NCI-H82 treated with DMSO at 0.1 percent for 48 hours (cell line): ENCODE measurements around the gene NFE2L1.
A peak's percentile ranks its signal among the peaks of the same experiment; 100 is the strongest.

ENCODE experiments used
- DNase-seq: peaks from one replicate; lab custom pipeline; 2025; ENCODE audit not compliant: unreplicated experiment; lab: John Stamatoyannopoulos, UW

The NFE2L1 gene

GRCh38 chr17:48046296-48046695, 1.9 kb upstream of the NFE2L1 start:
- DNase-seq, result no peak

- DNase-seq, result no peak
These were observed 932 bp upstream of the NFE2L1 start for GRCh38 chr17:48047113-48047740.

- DNase-seq, result peak; percentile 70
These were observed 396 bp downstream of the NFE2L1 start for GRCh38 chr17:48048384-48049126.

DNA sequence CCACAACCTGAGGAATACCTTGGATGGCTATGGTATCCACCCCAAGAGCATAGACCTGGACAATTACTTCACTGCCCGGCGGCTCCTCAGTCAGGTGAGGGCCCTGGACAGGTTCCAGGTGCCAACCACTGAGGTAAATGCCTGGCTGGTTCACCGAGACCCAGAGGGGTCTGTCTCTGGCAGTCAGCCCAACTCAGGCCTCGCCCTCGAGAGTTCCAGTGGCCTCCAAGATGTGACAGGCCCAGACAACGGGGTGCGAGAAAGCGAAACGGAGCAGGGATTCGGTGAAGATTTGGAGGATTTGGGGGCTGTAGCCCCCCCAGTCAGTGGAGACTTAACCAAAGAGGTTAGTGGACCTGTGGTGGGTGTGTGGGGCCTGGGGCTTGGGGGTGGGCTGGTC, 3.1 kb downstream of the NFE2L1 start:
- no peak for DNase-seq

DNA sequence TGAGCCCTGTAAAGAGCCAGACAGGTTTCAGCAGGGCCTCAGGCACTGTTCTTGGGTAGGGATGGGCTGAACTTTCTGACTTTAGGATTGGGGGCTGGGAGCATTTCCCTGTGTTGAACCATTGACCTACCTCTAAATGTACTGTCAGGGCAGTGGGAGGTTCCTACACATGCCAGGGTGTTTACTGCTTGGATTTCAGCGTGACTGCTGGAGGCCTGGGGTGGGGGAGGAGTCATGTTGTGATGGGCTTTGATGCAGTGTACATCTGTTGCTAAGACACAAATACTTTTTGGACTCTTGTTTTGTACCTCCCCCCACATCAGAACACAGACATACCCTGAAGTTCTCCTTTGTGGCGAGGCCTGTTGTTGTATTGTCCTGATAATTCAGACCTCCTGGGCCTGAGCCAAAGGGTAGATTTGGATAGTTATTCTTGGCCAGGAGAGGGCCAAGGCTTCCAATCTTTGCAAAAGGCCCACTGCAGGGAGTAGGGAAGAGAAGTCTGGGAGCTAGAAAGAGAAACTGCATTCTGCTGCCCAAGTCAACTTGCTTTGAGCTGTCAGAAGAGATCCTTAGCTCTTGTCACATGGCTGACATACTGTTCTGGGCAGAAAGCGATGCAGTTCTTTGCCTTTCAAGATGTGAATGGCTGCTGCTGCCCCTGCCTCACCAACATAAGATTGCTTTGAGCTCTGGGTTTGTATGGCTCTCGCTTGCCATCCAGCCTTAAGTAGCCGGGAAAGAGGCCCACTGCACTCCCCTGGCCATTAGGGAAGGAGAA, 3.7 kb downstream of the NFE2L1 start:
- DNase-seq, result no peak

- DNase-seq, result peak; percentile 44
These were observed 5.0 kb downstream of the NFE2L1 start for GRCh38 chr17:48052956-48053757.

GRCh38 chr17:48053758-48054237, 5.6 kb downstream of the NFE2L1 start:
- DNase-seq, result no peak

DNA sequence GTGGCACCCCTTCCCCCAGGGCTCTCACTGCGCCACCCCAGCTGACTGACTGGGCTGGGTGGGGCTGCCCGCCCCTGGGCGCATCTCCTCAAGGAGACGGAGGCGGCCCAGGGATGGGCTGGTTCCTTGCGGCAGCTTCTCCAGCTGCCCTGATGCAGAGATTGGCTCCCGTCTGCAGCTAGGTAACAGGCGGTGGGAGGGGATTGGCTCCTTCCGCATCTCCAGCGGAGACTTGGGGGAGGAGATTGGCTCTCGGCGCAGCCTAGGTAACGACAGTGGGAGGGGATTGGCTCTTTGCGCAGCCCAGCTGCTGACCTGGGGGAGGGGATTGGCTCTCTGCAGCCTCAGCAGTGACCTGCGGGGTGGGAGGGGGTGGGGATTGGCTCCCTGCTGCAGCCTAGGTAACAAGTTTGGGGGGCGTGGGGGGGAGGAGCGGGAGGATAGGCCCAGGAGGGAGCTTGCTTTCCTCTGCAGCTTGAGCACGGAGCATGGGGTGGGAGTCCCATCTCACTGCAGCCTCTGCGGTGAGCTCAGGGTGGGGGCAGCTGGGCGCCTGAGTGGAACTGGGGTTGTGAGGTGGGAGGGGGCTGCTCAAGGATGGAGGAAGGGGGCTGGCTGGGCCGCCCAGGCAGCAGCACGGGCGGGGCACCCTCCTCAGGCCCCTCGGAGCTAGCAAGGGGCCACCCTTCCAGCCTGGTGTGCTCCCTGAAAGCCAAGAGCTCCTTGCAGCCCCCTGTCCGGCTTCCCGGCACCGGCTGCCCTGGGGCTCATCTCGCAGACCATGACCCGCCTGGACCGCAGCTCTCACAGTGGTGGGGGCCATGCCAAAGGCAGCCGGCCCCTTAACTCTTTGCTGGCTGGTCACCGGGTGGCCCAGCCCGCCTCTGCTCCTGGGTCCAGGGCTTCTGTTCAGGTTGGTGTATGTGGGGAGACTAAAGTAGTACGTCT, 6.4 kb downstream of the NFE2L1 start:
- DNase-seq, result peak; percentile 98

DNA sequence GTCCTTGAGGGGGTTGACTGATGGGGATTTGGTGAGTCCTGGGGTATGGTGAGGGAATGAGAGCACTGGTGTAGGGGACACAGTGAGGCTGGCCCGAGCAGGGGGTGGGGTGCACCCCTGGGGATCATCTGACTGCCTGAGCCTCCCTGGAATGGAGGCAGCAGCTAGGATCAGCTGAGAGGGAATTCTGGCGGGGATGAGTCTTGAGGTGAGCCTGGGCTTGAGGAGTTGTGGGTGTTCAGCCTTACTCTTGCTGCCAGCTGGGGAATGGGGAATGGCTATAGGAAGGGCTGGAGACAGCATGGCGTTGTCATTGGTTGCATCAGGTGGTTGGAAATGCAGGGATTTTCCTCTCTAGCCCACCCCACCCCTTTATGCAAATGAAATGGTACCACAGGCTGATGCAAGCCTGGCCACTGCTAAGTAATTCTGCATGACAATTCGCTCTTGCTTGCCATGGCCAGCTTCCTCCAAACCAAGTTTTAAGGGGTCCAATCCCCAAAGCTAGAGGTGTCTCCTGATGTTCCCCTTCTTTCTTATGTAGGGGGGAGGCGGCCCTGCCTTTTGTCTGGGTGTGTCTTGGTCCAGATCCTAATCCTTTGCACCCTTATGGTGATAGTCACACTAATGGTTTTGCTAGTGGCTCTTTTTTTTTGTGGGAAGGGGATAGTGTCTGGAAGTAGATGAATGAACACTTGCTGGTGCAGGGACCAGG, 7.5 kb downstream of the NFE2L1 start:
- DNase-seq, result no peak

- no peak for DNase-seq
These were observed 8.1 kb downstream of the NFE2L1 start for GRCh38 chr17:48056246-48056745.

GRCh38 chr17:48056879-48057278, 8.7 kb downstream of the NFE2L1 start:
- no peak for DNase-seq

GRCh38 chr17:48057626-48058025, 9.5 kb downstream of the NFE2L1 start:
- no peak for DNase-seq

- DNase-seq, result no peak
These were observed 10.4 kb downstream of the NFE2L1 start for GRCh38 chr17:48058393-48059124.

- DNase-seq, result no peak
These were observed 11.0 kb downstream of the NFE2L1 start for GRCh38 chr17:48059125-48059668.

DNA sequence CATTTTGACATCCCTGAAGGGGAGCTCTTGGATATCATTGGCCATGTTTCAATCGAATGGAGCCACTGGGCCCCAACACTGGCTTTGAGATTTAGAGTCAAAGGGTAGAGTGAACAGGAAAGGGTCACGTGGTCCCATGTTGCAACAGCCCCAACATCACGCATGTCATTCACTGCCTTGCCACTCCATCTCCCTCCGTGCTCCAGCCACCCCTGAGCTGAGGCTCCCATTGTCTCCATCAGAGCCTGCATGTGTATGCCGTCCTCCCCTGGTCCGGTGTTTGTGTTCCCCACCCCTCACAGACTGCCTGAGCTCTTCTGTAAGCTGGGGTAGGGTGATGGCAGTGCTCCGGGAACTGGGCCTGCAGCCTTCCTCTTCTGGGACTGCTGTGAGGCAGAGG, 12.1 kb downstream of the NFE2L1 start:
- no peak for DNase-seq

DNA sequence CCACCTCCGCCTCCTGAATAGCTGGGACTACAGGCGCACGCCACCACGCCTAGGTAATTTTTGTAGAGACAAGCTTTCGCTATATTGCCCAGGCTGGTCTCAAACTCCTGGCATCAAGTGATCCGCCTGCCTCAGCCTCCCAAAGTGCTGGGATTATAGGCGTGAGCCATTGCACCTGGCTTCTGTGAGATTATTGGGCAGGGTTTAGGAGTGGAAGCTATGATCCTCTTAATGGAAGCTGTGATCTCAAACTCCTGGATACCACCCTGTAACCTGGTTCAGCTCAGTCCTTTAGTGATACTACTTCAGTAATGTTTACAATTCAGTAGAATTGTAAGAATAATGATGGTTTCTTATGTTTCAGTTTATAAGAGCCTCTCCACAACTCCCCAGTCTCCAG, 14.1 kb downstream of the NFE2L1 start:
- DNase-seq, result peak; percentile 45

- no peak for DNase-seq
These were observed 16.5 kb downstream of the NFE2L1 start for GRCh38 chr17:48064638-48065037.

DNA sequence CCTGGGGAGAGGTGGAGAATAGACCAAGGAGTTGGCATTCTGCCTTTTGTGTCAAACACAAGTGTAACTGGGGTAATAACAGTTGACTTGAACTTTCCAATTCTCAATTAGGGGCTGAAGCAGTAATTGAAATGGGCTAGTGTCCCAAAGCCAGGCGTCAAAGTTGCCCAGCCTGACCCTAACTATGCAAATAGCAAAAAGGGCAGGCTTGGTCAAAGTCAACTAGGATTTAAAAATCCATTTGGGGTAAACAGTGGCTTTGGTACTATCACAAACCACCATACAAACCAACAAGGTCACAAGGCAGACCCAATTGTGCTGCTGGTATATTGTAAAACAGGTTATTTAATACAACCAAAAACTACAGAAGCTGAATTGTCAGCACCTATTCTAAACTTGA, 18.0 kb downstream of the NFE2L1 start:
- DNase-seq, result no peak
